ENCODE data around the gene EMX1. TPM values are rescaled to one million over a fixed set of nuclear protein-coding genes. Genes with fewer than 3 reads are reported as not detected.
A peak's percentile ranks its signal among the peaks of the same experiment; 100 is the strongest.

EMX1 gene
- 1.7 and 2.6 TPM in 2 replicates for total RNA-seq

DNA sequence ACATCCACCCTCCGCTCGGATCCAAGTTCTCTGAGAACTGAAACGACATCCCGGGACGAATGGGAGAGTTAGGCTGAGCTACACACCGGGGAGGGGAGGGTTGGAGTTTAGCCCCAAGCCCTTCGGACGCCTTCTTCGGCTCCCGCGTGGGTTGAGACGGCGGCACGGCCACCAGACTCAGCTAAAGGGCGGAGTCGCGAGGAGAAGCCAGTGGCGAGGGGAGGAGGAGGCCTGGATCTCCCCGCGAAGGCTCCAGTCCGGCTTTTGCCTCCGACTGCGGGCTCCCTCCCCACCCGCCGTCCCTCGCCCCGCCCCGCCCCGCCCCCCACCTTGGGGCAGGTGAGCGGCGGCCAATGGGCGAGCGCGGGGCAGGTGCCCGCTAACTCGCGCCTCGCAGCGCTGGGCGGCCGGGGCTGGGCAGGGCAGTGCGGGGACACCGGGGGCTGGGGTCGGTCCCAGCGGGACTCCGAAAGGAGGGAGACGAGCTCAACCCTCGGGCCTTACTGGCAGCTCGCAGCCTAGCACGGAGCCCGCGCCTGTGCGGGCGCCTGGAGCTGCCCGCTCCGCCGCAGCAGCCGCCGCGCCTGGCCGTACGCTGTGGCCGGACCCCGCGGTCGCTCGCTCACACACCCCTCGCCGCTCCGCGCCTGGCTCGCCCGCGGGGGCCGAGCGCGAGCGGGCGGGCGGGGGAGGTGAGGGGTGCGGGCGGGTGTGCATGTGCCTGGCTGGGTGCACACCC is at the start of gene EMX1:
TSS of gene EMX1 (plus strand) at position 382 of the 739 bp plus-strand sequence. CDS start at position 716, 334 bp downstream.
- TF ChIP-seq, protein P1, sequence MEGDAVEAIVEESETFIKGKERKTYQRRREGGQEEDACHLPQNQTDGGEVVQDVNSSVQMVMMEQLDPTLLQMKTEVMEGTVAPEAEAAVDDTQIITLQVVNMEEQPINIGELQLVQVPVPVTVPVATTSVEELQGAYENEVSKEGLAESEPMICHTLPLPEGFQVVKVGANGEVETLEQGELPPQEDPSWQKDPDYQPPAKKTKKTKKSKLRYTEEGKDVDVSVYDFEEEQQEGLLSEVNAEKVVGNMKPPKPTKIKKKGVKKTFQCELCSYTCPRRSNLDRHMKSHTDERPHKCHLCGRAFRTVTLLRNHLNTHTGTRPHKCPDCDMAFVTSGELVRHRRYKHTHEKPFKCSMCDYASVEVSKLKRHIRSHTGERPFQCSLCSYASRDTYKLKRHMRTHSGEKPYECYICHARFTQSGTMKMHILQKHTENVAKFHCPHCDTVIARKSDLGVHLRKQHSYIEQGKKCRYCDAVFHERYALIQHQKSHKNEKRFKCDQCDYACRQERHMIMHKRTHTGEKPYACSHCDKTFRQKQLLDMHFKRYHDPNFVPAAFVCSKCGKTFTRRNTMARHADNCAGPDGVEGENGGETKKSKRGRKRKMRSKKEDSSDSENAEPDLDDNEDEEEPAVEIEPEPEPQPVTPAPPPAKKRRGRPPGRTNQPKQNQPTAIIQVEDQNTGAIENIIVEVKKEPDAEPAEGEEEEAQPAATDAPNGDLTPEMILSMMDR (IDR thresholded peaks at IDR 0.05; ENCODE audit: insufficient read depth, low read length, poor library complexity, severe bottlenecking): no peak
- Histone ChIP-seq H3K27me3 (ENCODE audit: control insufficient read depth, insufficient read depth, low read length) (peaks cover 90% of the 10 kb centered on the region), H3K36me3 (ENCODE audit: control insufficient read depth, insufficient read depth, low read length) (no peaks in the 10 kb centered on the region), H3K4me3 (ENCODE audit: low read depth, low read length) (peak within 1 kb of the TSS; percentile 24)
- DNase-seq (ENCODE audit: low read depth): no peak

DNA sequence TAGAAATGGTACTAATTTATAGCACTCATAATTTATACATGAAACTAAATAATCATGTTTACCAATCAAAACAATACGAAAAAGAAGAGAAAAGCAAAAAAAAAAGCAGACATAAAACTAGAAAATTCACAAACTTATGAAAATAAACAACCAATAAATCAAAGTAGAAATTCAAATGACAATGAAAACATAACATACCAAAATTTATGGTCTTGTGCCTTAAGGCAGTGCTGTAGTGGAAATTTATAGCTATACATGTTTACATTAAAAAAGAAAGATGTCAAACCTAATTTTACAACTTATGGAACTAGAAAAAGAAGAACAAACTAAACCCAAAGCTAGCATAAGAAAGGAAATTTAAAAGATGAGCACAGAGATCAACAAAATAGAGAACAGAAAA is 46.3 kb upstream of the EMX1 start:
- H3K27me3 ChIP-seq (ENCODE audit: control insufficient read depth, insufficient read depth, low read length): peaks cover 11% of the 10 kb centered on the region
- no peak for DNase-seq (ENCODE audit: low read depth)
- no peak overlapping the region for H3K4me3 ChIP-seq (ENCODE audit: low read depth, low read length)
- H3K36me3 ChIP-seq (ENCODE audit: control insufficient read depth, insufficient read depth, low read length): no peaks in the 10 kb centered on the region
- TF ChIP-seq, protein P1 (IDR thresholded peaks at IDR 0.05; ENCODE audit: insufficient read depth, low read length, poor library complexity, severe bottlenecking): no peak

DNA sequence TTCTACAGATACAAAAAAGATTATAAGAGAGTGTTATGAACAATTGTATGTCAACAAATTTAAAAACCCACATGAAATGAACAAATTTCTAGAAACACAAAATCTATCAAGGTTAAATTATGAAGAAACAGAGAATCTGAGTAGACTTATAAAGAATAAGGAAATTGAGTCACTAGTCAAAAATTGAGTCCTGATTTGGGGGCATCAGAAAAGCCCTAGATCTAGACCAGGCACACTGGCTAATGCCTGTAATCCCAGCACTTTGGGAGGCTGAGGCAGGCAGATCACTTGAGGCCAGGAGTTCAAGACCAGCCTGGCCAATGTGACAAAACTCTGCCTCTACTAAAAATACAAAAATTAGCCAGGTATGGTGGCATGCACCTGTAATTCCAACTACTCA is 45.4 kb upstream of the EMX1 start:
- TF ChIP-seq, protein P1 (IDR thresholded peaks at IDR 0.05; ENCODE audit: insufficient read depth, low read length, poor library complexity, severe bottlenecking): no peak
- H3K36me3 ChIP-seq (ENCODE audit: control insufficient read depth, insufficient read depth, low read length): no peaks in the 10 kb centered on the region
- H3K4me3 ChIP-seq (ENCODE audit: low read depth, low read length): no peak overlapping the region
- peaks cover 11% of the 10 kb centered on the region for H3K27me3 ChIP-seq (ENCODE audit: control insufficient read depth, insufficient read depth, low read length)
- DNase-seq (ENCODE audit: low read depth): no peak

DNA sequence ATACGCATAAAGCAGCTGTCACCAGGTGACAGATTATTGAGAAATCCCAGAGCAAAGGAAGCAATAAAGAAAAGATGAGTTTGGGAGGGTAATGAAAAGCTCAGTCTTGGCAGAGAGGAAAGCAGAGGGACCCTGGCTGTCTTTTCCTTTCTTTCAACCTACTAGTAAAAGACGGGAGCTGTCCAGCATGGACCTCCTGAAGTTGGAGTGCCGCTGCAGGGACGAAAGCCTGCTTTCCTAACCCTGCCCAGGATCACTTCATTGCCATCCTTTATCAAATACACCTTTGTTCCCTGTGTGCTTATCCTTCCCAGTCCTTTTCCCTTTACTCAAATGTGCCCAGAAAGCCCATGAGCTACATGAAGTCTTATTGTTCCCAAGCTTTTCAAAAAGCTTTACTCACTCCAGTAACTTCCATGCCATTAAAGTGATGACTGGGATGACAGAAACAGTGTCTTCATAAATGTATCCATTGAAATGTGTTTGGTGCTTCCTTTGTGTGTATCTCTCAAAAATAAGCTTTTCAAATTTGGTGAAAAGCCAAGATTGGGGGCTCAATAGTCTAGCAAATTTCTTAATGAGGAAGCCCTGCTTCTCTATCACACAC is 33.9 kb upstream of the EMX1 start:
- Histone ChIP-seq H3K27me3 (ENCODE audit: control insufficient read depth, insufficient read depth, low read length) (no peaks in the 10 kb centered on the region), H3K36me3 (ENCODE audit: control insufficient read depth, insufficient read depth, low read length) (no peaks in the 10 kb centered on the region), H3K4me3 (ENCODE audit: low read depth, low read length) (no peak overlapping the region)
- DNase-seq (ENCODE audit: low read depth): no peak
- TF ChIP-seq, protein P1 (IDR thresholded peaks at IDR 0.05; ENCODE audit: insufficient read depth, low read length, poor library complexity, severe bottlenecking): no peak

DNA sequence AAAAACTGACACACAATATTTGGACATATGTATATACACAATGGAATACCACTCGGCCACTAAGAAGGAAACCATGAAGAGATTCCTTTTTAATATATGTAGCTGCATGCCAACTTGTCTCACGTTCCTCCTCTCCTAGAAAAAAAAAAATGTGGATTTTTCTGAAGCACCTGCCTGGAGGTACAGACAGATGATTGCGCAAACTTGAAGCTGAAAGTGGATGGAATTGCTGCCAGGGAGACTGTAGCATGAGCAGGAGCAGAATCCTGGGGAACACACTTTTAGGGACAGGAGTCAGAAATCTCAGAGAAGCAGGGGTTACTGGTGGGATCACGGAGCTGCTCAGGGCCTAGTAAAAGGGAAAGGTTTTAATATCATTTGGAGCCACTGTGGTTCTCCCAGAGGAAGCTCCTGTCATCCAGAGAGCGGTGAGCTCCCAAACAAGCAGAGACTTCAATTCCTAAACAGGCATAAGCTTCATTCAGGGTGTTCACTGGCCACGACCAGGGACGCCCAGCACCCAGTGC is 30.8 kb upstream of the EMX1 start:
- no peaks in the 10 kb centered on the region for H3K36me3 ChIP-seq (ENCODE audit: control insufficient read depth, insufficient read depth, low read length)
- peak overlapping the region; percentile 50 for H3K4me3 ChIP-seq (ENCODE audit: low read depth, low read length)
- TF ChIP-seq, protein P1 (IDR thresholded peaks at IDR 0.05; ENCODE audit: insufficient read depth, low read length, poor library complexity, severe bottlenecking): no peak
- no peaks in the 10 kb centered on the region for H3K27me3 ChIP-seq (ENCODE audit: control insufficient read depth, insufficient read depth, low read length)
- DNase-seq (ENCODE audit: low read depth): no peak
